ENCODE measurements around the gene FAM167B. TPM values are rescaled to one million over a fixed set of nuclear protein-coding genes. Genes with fewer than 3 reads are reported as not detected.

The FAM167B gene
- total RNA-seq, 1 experiment from 2014 or later = 1.5 TPM

DNA sequence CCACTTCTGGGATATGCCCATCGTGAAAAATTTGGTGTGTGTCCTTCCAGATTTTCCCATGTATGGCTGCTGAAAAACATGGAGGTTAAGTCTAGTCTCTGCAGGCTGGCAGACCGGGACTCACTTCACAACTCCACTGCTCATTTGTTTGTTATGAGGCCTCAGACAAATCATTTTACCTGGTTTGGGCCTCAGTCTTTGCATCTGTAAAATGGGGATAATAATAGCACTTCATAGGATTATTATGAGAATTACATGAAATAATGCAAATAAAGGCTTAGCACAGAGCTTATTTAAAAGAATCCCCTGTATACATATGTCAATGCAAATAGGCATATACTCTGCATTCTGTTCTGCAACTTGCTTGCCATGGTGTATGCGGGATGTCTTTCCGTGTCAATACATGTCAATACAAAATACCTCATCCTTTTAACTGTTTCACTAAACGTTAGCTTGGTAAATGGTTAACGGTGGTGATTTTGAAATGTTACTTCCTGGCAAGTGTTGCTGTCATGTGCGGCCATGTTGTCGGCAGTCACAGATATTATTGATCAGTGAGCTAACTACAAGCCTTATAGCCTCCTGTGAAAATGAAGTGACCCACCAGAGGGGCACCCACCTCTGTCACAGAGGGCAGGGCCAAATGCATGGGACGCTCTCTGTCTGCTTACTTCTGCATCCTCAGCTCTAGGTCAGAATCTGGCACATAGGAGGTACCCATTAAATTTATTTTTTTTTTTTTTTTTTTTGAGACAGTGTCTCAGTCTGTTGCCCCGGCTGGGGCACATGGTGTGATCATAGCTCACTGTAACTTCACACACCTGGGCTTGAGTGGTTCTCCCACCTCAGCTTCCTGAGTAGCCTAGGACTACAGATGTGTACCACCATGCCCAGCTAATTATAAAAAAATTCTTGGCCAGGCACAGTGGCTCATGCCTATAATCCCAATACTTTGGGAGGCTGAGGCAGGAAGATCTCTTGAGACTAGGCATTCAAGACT lies 8.3 kb downstream of the FAM167B start:
- Mint-ChIP-seq H3K4me3 (no peak overlapping the region), H3K9me3 (no peaks in the 10 kb centered on the region; a peak in 1 of 5 replicates), H3K4me1 (peaks cover 17 to 18% of the 10 kb centered on the region in 2 experiments), H3K27ac (no peak overlapping the region), H3K36me3 (ENCODE audit: insufficient read depth in 1 of 3, low read depth in 3 of 3) (no peaks in the 10 kb centered on the region), H3K27me3 (ENCODE audit: low read depth) (peaks cover 2% of the 10 kb centered on the region; the same call in 1 of the 2 replicates)
- Histone ChIP-seq H2BK5ac (ENCODE audit: insufficient read length, low read length) (no peak overlapping the region), H3K56ac (ENCODE audit: insufficient read length, low read depth, low read length) (no peak overlapping the region), H2BK20ac (ENCODE audit: low read depth, low read length, poor library complexity, severe bottlenecking) (no peak overlapping the region), H3K79me1 (ENCODE audit: insufficient read depth, low read depth, low read length, poor library complexity, severe bottlenecking) (no peaks in the 10 kb centered on the region), H4K5ac (ENCODE audit: insufficient read length, low read depth, low read length) (no peak overlapping the region), H3K23ac (ENCODE audit: insufficient read length, low read depth, low read length) (no peak overlapping the region), H4K8ac (replicated peaks; ENCODE audit: insufficient read length, low read depth, low read length) (no peak overlapping the region), H3K4ac (ENCODE audit: low read depth, low read length) (no peak overlapping the region), H3K79me2 (ENCODE audit: insufficient read depth, low read length) (no peaks in the 10 kb centered on the region), H3T11ph (ENCODE audit: low read length) (no peak overlapping the region), H3K23me2 (ENCODE audit: insufficient read length, low read depth, low read length, poor library complexity, severe bottlenecking) (no peaks in the 10 kb centered on the region), H4K20me1 (ENCODE audit: control insufficient read depth, insufficient read depth, insufficient read length) (no peaks in the 10 kb centered on the region), H2AFZ (ENCODE audit: low read length) (no peak overlapping the region), H3K4me1 (ENCODE audit: insufficient read depth, low read length) (peaks cover 4% of the 10 kb centered on the region; the same call in 1 of the 2 replicates), H4K91ac (ENCODE audit: insufficient read length, low read depth, low read length) (no peak overlapping the region), H3K27me3 (ENCODE audit: insufficient read depth, low read length) (no peaks in the 10 kb centered on the region; the same call in 1 of the 2 replicates), H2AK5ac (ENCODE audit: insufficient read length, low read length) (no peak overlapping the region), H3K14ac (ENCODE audit: insufficient read depth, low read length) (no peak overlapping the region), H2BK120ac (ENCODE audit: low read depth, low read length, poor library complexity, severe bottlenecking) (no peak overlapping the region), H3K27ac (ENCODE audit: insufficient read length, low read depth, low read length) (no peak overlapping the region), H3K18ac (ENCODE audit: insufficient read length, low read depth, low read length) (no peak overlapping the region), H3K4me2 (ENCODE audit: insufficient read depth, insufficient read length, low read length) (no peak overlapping the region), H3K9ac (ENCODE audit: extremely low read depth, insufficient read length, low read length) (no peak overlapping the region), H2BK12ac (ENCODE audit: insufficient read length, low read depth, low read length) (no peak overlapping the region), H2BK15ac (ENCODE audit: low read depth, low read length) (no peak overlapping the region), H3K9me3 (ENCODE audit: control insufficient read depth, low read depth, low read length) (no peaks in the 10 kb centered on the region)
- TF ChIP-seq CTCF (conservative IDR thresholded peaks at IDR 0.05) = no peak
- WGBS (ENCODE audit: extremely low coverage, insufficient read length, low lambda C conversion rate) = no CpG with 5 or more reads among the region's 10 CpGs
- DNase-seq = no peak

Data from H9 (cell line).